Activated CD4-positive, alpha-beta T cell treated with anti-CD3 and anti-CD28 coated beads, Interleukin-10, Interleukin-2, amounts not matched to agents 100 ng/mL and 50 ng/mL, durations not matched to agents 16 hours and 8 hours (primary cell): ENCODE data around the gene WDR5B.
"Not testable (repeated sequence)": the region's sequence is repeated elsewhere in the genome, so short reads cannot be mapped to it uniquely, and the experiment has no call there.

Experiments used
- DNase-seq: peaks from one replicate; pipeline ENCODE4 v3.0.0-alpha.2; 2020

The WDR5B gene

DNA sequence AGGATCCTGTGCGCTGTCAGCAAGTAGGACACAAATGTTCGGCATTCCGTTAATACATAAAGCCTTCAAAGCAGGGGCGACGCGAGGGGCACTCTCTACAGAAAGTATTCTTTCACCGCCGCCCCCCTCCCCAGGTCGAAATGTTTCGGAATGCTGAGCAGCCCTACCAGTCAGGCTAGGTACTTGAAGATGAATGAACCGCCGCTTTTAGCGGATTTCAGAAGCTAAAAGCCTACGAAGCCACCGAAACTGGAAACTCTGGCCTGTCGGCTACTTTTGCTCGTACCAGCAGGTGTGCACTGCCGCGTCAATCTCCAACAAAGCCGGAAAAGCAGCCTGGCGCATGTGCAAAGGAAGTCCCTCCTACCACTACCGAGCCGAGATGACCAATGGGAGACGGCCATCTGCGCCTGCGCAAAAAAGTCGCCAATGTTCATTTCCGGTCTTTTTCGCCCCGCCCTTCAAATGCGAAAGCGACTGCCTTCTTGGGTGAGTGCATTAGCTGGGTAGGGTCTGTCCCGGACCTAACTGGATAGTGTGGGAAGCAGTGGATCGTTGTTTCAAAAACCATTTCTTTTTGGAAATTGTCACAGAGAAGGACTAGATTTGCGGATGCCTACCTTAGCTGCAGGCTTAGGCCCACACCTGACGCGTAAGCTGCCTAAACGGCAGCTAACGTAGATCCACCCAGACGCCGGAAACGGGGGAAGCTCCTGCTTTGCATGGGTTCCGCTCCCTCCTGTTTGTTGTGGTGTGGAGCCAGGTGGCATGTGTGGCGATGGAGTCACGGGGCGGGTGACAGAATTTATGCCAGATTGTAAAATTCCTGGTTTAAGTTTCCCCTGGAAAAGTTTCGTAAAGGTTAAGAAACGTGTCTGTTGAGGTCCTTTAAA, at the start of gene WDR5B:
Gene WDR5B, minus strand, starts transcription at position 301 of the 893 bp plus-strand sequence. CDS start 534 bp downstream, outside the sequence.
- DNase-seq, result peak; percentile 98

GRCh38 chr3:122464659-122465058, 48.8 kb upstream of the WDR5B start:
- DNase-seq, result no peak

GRCh38 chr3:122462406-122462805, 46.5 kb upstream of the WDR5B start:
- no peak for DNase-seq

DNA sequence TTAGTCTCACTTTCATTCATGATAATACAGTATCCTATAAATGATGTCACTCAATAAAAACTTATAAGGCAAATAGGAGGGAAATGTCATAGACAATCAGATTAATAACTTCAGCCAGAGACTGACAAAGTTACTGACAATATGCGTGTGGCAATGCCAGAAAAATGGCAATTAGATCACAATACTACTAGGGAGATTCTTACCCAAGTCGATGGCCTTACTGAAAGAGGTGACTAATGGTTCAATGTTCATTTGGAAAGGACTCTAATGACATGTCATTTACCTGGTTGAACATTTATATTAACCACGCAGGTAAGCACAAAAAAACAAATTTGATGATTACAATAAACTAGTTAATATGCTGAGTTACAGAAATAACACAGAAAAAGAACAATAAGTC, 45.9 kb upstream of the WDR5B start:
- no peak for DNase-seq

DNA sequence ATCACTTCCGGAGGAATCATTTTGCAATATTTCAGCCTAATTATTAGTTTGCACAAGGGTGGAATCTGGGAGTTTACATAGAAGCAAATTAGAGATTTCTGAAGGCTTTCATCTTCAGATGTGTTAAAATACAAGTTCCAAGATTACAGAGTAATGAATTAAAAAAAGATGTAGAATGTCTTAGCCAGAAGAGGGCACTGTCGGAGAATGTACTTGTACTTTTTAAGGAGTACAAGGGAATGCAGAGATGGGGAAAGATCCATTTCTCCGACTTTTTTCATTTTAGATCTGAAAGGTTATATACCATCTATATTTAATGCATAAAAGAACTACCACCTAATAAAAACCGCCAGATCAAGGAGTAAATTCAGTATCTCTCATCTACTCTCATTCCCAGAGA, 43.1 kb upstream of the WDR5B start:
- peak; percentile 15 for DNase-seq

- DNase-seq, result no peak
Measured at GRCh38 chr3:122457706-122458105, 41.8 kb upstream of the WDR5B start.

DNA sequence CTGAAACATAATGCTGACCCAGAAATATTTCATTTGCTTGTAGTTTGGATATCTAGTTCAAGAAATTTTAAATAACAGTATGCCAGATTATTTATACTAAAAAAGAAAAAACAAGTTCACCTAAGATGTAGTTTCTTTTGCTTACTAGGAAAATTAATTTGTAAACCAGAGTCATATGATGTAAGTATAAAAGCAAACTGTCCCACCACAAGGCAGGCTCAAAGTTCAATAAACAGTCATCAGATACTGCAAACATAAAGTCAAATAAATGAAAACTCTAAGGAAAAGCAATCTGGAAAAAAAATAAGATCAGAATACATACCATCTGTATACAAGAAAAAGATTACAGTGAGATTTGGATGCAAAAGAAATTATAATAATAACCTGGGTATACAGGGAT, 40.2 kb upstream of the WDR5B start:
- DNase-seq, result no peak

DNA sequence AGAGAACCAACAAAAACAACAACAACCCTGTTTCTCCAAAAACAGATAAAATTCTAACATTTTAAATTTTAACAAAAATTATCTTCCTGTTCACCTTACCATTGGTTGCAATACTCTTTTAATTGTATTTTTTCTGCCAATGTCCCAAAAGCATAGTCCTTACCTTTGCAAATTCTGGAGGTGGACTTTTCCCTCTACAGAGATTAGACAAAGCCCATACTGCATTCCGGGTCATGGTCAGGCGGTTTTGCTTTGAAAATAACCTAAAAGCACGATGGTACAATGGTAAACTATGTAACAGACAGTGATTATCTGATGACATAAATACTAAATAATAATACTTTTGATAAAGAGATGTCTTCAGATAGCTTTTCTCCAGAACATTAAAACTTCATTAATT, 35.5 kb upstream of the WDR5B start:
- DNase-seq, result no peak

DNA sequence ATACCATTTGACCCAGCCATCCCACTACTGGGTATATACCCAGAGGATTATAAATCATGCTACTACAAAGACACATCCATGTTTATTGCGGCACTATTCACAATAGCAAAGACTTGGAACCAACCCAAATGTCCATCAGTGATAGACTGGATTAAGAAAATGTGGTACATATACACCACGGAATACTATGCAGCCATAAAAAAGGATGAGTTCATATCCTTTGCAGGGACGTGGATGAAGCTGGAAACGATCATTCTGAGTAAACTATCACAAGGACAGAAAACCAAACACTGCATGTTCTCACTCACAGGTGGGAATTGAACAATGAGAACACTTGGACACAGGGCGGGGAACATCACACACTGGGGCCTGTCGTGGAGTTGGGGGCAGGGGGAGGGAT, 32.4 kb upstream of the WDR5B start:
- DNase-seq, result not testable (repeated sequence)

GRCh38 chr3:122444491-122444887, 28.6 kb upstream of the WDR5B start:
- DNase-seq, result not testable (repeated sequence)

DNA sequence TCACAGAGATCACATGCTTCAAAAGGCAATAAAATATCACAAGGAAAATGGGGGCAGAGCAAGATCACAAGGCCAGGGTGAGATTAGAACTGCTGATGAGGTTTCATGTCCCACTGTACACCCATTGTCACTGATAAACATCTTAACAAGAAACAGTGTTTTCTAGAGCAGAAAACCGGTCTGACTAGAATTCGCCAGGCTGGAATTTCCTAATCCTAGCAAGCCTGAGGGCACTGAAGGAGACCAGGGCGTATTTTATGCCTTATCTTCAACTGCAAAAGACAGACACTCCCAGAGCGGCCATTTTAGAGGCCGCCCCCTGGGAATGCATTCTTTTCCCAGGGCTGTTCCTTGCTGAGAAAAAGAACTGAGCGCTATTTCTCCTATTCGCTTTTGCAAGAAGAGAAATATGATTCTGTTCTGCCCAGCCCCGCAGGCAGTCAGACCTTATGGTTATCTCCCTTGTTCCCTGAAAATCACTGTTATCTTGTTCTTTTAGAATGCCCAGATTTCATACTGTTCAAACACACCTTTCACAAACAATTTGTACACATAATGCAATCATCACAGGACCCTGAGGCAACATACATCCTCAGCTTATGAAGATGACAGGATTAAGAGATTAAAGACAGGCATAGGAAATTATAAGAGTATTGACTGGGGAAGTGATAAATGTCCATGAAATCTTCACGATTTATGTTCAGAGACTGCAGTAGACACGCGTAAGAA, 28.1 kb upstream of the WDR5B start:
- DNase-seq, result not testable (repeated sequence)

GRCh38 chr3:122443090-122443489, 27.2 kb upstream of the WDR5B start:
- DNase-seq, result no peak

DNA sequence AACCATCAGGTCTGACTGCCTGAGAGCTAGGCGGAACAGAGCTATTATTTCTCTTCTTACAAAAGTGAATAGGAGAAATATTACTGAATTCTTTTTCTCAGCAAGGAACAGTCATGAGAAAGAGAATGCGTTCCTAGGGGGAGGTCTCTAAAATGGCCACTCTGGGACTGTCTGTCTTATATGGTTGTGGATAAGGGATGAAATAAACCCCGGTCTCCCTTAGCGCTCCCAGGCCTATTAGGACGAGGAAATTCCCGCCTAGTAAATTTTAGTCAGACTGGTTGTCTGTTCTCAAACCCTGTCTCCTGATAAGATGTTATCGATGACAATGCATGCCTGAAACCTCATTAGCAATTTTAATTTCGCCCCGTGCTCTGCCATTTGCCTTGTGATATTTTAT, 20.1 kb upstream of the WDR5B start:
- no peak for DNase-seq

- no peak for DNase-seq
Measured at GRCh38 chr3:122430371-122430770, 14.5 kb upstream of the WDR5B start.

GRCh38 chr3:122427857-122428471, 12.1 kb upstream of the WDR5B start:
- peak; percentile 80 for DNase-seq

DNA sequence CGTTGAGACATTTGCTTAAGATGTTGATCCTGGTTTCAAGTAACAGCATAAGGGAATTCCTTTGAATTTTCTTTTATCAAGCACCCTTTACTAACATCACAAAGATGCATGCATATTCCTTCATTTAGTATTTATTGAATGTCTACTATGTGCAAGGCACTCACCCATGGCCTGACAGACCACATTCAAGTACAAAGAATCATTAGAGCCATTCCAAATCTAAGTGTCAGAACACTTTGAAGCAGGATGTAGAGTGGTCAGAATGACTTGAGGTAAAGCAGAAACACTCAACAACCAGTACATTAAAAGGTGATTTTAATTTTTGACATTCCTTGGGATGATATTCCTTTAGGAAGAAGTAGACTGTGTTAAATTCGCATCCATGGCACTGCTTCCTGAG, 6.0 kb upstream of the WDR5B start:
- DNase-seq, result no peak

- no peak for DNase-seq
Measured at GRCh38 chr3:122421101-122421500, 5.2 kb upstream of the WDR5B start.

- no peak for DNase-seq
Measured at GRCh38 chr3:122416966-122417365, 1.1 kb upstream of the WDR5B start.

- peak; percentile 73 for DNase-seq
Measured at GRCh38 chr3:122415104-122415744, 638 bp downstream of the WDR5B start.

DNA sequence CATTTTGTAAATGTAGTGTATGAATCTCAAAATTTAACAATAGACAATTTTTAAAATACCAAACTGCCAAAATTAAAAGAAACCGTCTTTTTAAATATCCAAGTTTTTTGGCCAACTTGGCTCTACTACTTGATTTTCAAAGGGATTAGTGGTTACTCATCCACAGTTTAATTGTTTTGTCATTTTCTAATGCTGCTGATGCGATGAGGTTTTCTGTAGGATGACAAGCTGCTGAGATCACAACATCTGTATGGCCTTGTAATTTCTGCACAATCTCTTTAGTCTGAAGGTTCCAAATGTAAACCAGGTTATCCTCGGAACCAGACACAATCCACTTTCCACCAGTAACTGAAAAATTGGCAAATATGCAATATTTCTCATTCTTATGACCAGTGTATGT, 1.5 kb downstream of the WDR5B start:
- DNase-seq, result no peak

DNA sequence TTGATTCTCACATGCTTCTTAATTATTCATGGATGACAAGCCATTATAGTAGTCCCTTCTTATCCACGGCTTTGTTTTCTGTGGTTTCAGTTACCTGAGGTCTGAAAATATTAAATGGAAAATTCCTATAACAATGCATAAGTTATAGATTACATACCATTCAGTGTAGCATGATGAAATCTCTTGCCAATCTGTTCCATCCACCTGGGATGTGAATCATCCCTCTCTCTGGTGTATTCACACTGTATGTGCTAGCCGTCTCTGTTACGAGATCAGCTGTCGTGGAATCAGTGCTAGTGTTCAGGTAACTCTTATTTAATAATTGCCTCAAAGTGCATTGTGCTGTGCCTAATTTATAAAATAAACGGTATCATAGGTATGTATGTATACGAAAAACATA, 5.2 kb downstream of the WDR5B start:
- DNase-seq, result no peak

DNA sequence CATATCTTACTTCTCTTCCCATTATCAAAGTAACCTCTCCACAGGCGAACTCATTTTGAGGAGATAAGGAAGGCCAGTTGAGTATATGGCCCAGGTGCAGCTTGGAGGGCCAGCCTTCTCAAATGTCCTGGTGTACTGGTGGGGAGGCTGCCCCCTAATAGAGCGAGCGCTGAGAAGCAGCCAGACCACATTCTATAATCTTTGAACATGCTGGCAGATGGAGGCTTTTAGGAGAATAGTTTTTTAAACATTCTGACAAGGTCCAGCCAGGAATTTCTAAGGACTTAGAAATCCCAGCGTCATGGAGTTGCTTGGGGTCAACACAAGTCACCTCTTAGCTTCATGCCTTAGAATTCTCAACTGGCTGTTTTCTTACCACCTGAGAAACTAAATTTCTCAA, 5.8 kb downstream of the WDR5B start:
- DNase-seq, result no peak

DNA sequence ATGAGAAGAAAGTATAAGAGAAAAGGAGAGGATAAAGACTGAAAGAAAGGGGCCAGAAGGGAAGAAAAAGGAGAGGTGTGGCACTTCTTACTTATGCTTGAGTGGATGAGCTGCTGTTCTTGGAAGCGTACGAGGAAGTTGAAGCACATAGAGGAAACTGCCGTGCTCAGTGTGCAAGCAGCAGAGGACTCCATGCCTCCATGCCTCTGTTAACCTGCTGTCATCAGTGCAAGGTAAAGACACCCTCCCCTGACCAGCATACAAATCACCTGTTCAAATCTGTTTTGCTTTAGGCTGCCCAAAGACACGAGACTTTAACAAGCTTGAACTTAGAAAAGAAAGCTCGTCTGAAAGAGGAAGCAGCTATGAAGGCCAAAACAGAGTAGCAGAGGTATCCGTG, 6.4 kb downstream of the WDR5B start:
- no peak for DNase-seq
